SK-N-SH (cell line): Measurements from ENCODE around the gene SLC32A1. TPM values are rescaled to one million over a fixed set of nuclear protein-coding genes. Genes with fewer than 3 reads are reported as not detected.

ENCODE experiments used
- CTCF ChIA-PET: fragments of 300-600, 350-600 bp; formaldehyde crosslinking; extraction: SDS; loops from one replicate; lab custom pipeline; 2021; lab: Yijun Ruan, JAX
- POLR2A ChIA-PET: fragments of 350-600 bp; sonication (Branson Sonifier 250); formaldehyde crosslinking; extraction: SDS; loops from one replicate; lab custom pipeline; 2020; ENCODE audit warnings: antibody characterized with exemption, inconsistent platforms; lab: Yijun Ruan, JAX
- DNase-seq: peaks from one replicate; pipeline ENCODE4 v3.0.0; 2012
- H2AFZ ChIP-seq: fragments of 200-600 bp; sonication (generic); 2 replicates; pipeline ENCODE4 v1.8.1; 2016; ENCODE audit warnings: antibody characterized with exemption, mild to moderate bottlenecking, low read depth
- H3F3A ChIP-seq: fragments of 200-600 bp; sonication (generic); replicated peaks from 2 replicates; pipeline ENCODE3; 2016; ENCODE audit warnings: antibody characterized with exemption, mild to moderate bottlenecking; ENCODE audit not compliant: insufficient read depth
- H3K27ac ChIP-seq, 2 experiments: fragments of 200-500 bp in 1 of 2; fragments of 200-600 bp in 1 of 2; sonication (Bioruptor generic) in 1 of 2; sonication (generic), shearing (Covaris generic) in 1 of 2; 2 replicates each; pipeline versions ENCODE4 v1.5.1 to v1.6.1; 2014 to 2016; ENCODE audit warnings: low read depth in 2 of 2, inconsistent platforms in 1 of 2, low read length in 1 of 2, mild to moderate bottlenecking in 1 of 2, mixed read lengths in 1 of 2
- H3K27me3 ChIP-seq: fragments of 200-600 bp; sonication (generic), shearing (Covaris generic); 2 replicates; pipeline ENCODE4 v1.6.1; 2016; ENCODE audit warnings: mixed run types; ENCODE audit not compliant: insufficient read depth
- H3K36me3 ChIP-seq, 2 experiments: fragments of 200-500 bp in 1 of 2; fragments of 200-600 bp in 1 of 2; sonication (Bioruptor generic) in 1 of 2; sonication (generic) in 1 of 2; replicated peaks in 1 of 2; 2 replicates each; pipeline versions ENCODE3 to v1.5.1; 2014 to 2016; ENCODE audit warnings: low read length in 1 of 2, mild to moderate bottlenecking in 1 of 2; ENCODE audit not compliant: insufficient read depth in 2 of 2, control insufficient read depth in 1 of 2
- H3K4me1 ChIP-seq, 2 experiments: fragments of 200-500 bp in 1 of 2; fragments of 200-600 bp in 1 of 2; sonication (Bioruptor generic) in 1 of 2; sonication (generic), shearing (Covaris generic) in 1 of 2; 2 replicates each; pipeline versions ENCODE4 v1.5.1 to v1.6.1; 2014 to 2016; ENCODE audit warnings: low read depth in 1 of 2, low read length in 1 of 2, mixed run types in 1 of 2; ENCODE audit not compliant: insufficient read depth in 2 of 2, control insufficient read depth in 1 of 2
- H3K4me2 ChIP-seq: fragments of 200-600 bp; sonication (generic), shearing (Covaris generic); 2 replicates; pipeline ENCODE4 v1.6.1; 2017; ENCODE audit warnings: mixed run types
- H3K4me3 ChIP-seq, 2 experiments: fragments of 200-500 bp in 1 of 2; fragments of 200-600 bp in 1 of 2; sonication (Bioruptor generic) in 1 of 2; sonication (generic), shearing (Covaris generic) in 1 of 2; 2 replicates each; pipeline versions ENCODE4 v1.5.1 to v1.8.1; 2014 to 2016; ENCODE audit warnings: low read depth in 2 of 2, inconsistent platforms in 1 of 2, low read length in 1 of 2, mild to moderate bottlenecking in 1 of 2, mixed read lengths in 1 of 2, moderate library complexity in 1 of 2
- H3K79me2 ChIP-seq: fragments of 200-600 bp; sonication (generic); 2 replicates; pipeline ENCODE4 v1.8.1; 2017; ENCODE audit warnings: mild to moderate bottlenecking; ENCODE audit not compliant: insufficient read depth
- H3K9ac ChIP-seq: fragments of 200-600 bp; sonication (generic); 2 replicates; pipeline ENCODE4 v1.6.1; 2017; ENCODE audit warnings: mixed run types
- H3K9me2 ChIP-seq: fragments of 200-600 bp; sonication (generic); 2 replicates; pipeline ENCODE4 v1.6.1; 2017; ENCODE audit warnings: mixed run types
- H3K9me3 ChIP-seq: fragments of 200-600 bp; sonication (generic); 2 replicates; pipeline ENCODE4 v1.6.1; 2017; ENCODE audit warnings: mixed run types, mild to moderate bottlenecking, moderate library complexity
- H4K20me1 ChIP-seq: fragments of 200-600 bp; sonication (generic); 2 replicates; pipeline ENCODE4 v1.6.1; 2017; ENCODE audit warnings: mild to moderate bottlenecking, mixed run types; ENCODE audit not compliant: insufficient read depth
- FOSL2 ChIP-seq: IDR thresholded peaks from 2 replicates; pipeline ENCODE4 v1.4.0; 2012; ENCODE audit warnings: low read depth, mild to moderate bottlenecking, moderate library complexity, borderline replicate concordance
- FOXJ3 ChIP-seq: sonication (generic); formaldehyde crosslinking; IDR thresholded peaks from 2 replicates; pipeline ENCODE4 v1.5.1; 2020; ENCODE audit warnings: mild to moderate bottlenecking, missing genetic modification reagents
- GABPA ChIP-seq: IDR thresholded peaks from 2 replicates; pipeline ENCODE4 v1.4.0; 2012; ENCODE audit warnings: low read depth, mild to moderate bottlenecking
- GATA2 ChIP-seq: sonication (generic); formaldehyde crosslinking; IDR thresholded peaks from 2 replicates; pipeline ENCODE4 v1.5.0; 2020; ENCODE audit warnings: mild to moderate bottlenecking, missing genetic modification reagents
- IRF3 ChIP-seq: fragments of 150-350 bp; IDR thresholded peaks from 2 replicates; pipeline ENCODE4 v1.6.1; 2016; ENCODE audit warnings: mild to moderate bottlenecking, low read depth, low read length
- NFIC ChIP-seq: IDR thresholded peaks from 2 replicates; pipeline ENCODE4 v1.4.0; 2012; ENCODE audit warnings: borderline replicate concordance
- POLR2AphosphoS5 ChIP-seq: IDR thresholded peaks from 2 replicates; pipeline ENCODE4 v1.6.1; 2012; ENCODE audit warnings: low read depth, low read length
- RFX5 ChIP-seq: IDR thresholded peaks from 2 replicates; pipeline ENCODE4 v1.6.1; 2012; ENCODE audit warnings: mild to moderate bottlenecking, improper control_type of control experiment, low read length
- SIN3A ChIP-seq: IDR thresholded peaks from 2 replicates; pipeline ENCODE4 v1.6.1; 2012; ENCODE audit warnings: low read depth, mild to moderate bottlenecking, low read length, moderate library complexity, borderline replicate concordance
- TAF1 ChIP-seq: IDR thresholded peaks from 2 replicates; pipeline ENCODE4 v1.6.1; 2012; ENCODE audit warnings: low read depth, mild to moderate bottlenecking, low read length, moderate library complexity, borderline replicate concordance
- TEAD4 ChIP-seq: IDR thresholded peaks from 2 replicates; pipeline ENCODE4 v1.4.0; 2012; ENCODE audit warnings: mild to moderate bottlenecking, borderline replicate concordance; ENCODE audit not compliant: insufficient read depth
- USF2 ChIP-seq: fragments of 150-350 bp; IDR thresholded peaks from 2 replicates; pipeline ENCODE4 v1.6.1; 2017; ENCODE audit warnings: antibody characterized with exemption, low read length, low read depth, borderline replicate concordance
- ZBTB33 ChIP-seq: IDR thresholded peaks from 2 replicates; pipeline ENCODE4 v1.4.0; 2012; ENCODE audit warnings: low read depth, borderline replicate concordance
- WGBS: methylation state at CpG from one replicate; pipeline ENCODE4 v1.1.6; 2017; ENCODE audit warnings: low lambda C conversion rate; 5-methylcytosine and 5-hydroxymethylcytosine counted together
- polyA plus RNA-seq, 3 experiments: library from polyadenylated mRNA; depleted of rRNA; stranded (reverse); fragments of >200 nt; gene quantifications; 2 replicates each; pipeline ENCODE4 v1.2.3, GENCODE V29; 2012

Gene SLC32A1
- polyA plus RNA-seq, 1 of the 3 experiments (the other 2 are of a cell fraction), result not detected

GRCh38 chr20:38692436-38693411 lies 31.6 kb upstream of the SLC32A1 start (continued):
- no peak for TF ChIP-seq GABPA
- no peak for TF ChIP-seq NFIC
- TF ChIP-seq TEAD4, result no peak
- TF ChIP-seq IRF3, result no peak
- TF ChIP-seq TAF1, result no peak
- TF ChIP-seq ZBTB33, result no peak
- no peak for TF ChIP-seq USF2

- Histone ChIP-seq H3K27me3 (peaks cover 17% of the 10 kb centered on the region; the same call in 1 of the 2 replicates), H3K9me2 (no peaks in the 10 kb centered on the region), H3F3A (no peaks in the 10 kb centered on the region), H4K20me1 (no peaks in the 10 kb centered on the region), H3K9ac (no peak overlapping the region), H3K27ac (no peak overlapping the region), H3K9me3 (no peaks in the 10 kb centered on the region), H3K4me3 (no peak overlapping the region), H3K79me2 (no peaks in the 10 kb centered on the region), H3K4me1 (peaks cover 0 to 16% of the 10 kb centered on the region in 2 experiments; a peak in 1 of 4 replicates), H2AFZ (no peak overlapping the region), H3K4me2 (no peak overlapping the region), H3K36me3 (no peaks in the 10 kb centered on the region)
- CTCF ChIA-PET, result interaction anchor here (0.5 to 2.7 kb wide), 6 partner anchors 10 to 52 kb away, joined by 3 to 8 read pairs (median 6); no protein-coding TSS in a partner anchor
- DNase-seq, result no peak
- 60% methylated on average over 8 of the region's 9 CpGs for WGBS
- TF ChIP-seq FOXJ3 (CRISPR knock-in tag) (no peak), SIN3A (no peak), ZBTB33 (no peak), FOSL2 (no peak), POLR2AphosphoS5 (no peak), RFX5 (no peak), IRF3 (no peak), GATA2 (CRISPR knock-in tag) (no peak), NFIC (no peak)
- POLR2A ChIA-PET, result no interaction called here
These were observed 27.0 kb upstream of the SLC32A1 start for GRCh38 chr20:38697306-38697705.
